ENCODE data around the gene BUD13.

The BUD13 gene

GRCh38 chr11:116792144-116792868 lies 19.5 kb upstream of the BUD13 start:
- DNase-seq = no peak

- DNase-seq = no peak
Observed at GRCh38 chr11:116791813-116792143, 19.0 kb upstream of the BUD13 start, which contains the start of gene APOA5. Gene APOA5 (minus strand): TSS chr11:116791879. CDS start chr11:116791860, 19 bp downstream.

GRCh38 chr11:116791002-116791812 lies 18.4 kb upstream of the BUD13 start:
- peak; percentile 69 for DNase-seq

- no peak for DNase-seq
Observed at GRCh38 chr11:116790167-116791001, 17.6 kb upstream of the BUD13 start.

GRCh38 chr11:116788975-116789374 lies 16.2 kb upstream of the BUD13 start:
- DNase-seq = no peak

GRCh38 chr11:116788534-116788933 lies 15.7 kb upstream of the BUD13 start:
- DNase-seq = no peak

GRCh38 chr11:116787786-116788486 lies 15.1 kb upstream of the BUD13 start, which contains the start of gene ZPR1:
Gene ZPR1 (minus strand): TSS chr11:116788023. CDS start chr11:116787990, 33 bp downstream.
- DNase-seq = peak; percentile 66

GRCh38 chr11:116787436-116787785 lies 14.6 kb upstream of the BUD13 start:
- no peak for DNase-seq

GRCh38 chr11:116786966-116787365 lies 14.2 kb upstream of the BUD13 start:
- no peak for DNase-seq

GRCh38 chr11:116786326-116786725 lies 13.5 kb upstream of the BUD13 start:
- DNase-seq = no peak

- DNase-seq = no peak
Observed at GRCh38 chr11:116782728-116783127, 9.9 kb upstream of the BUD13 start.

- no peak for DNase-seq
Observed at GRCh38 chr11:116778556-116778955, 5.8 kb upstream of the BUD13 start.

GRCh38 chr11:116777056-116777455 lies 4.3 kb upstream of the BUD13 start:
- no peak for DNase-seq

- DNase-seq = no peak
Observed at GRCh38 chr11:116776522-116776984, 3.8 kb upstream of the BUD13 start.

GRCh38 chr11:116775975-116776374 lies 3.2 kb upstream of the BUD13 start:
- DNase-seq = no peak

- DNase-seq = no peak
Observed at GRCh38 chr11:116774661-116775060, 1.9 kb upstream of the BUD13 start.

- DNase-seq = peak; percentile 79
Observed at GRCh38 chr11:116773203-116774097, 663 bp upstream of the BUD13 start.

- no peak for DNase-seq
Observed at GRCh38 chr11:116771935-116772334, 852 bp downstream of the BUD13 start.

- DNase-seq = no peak
Observed at GRCh38 chr11:116762132-116762531, 10.7 kb downstream of the BUD13 start.

- DNase-seq = peak; percentile 71
Observed at GRCh38 chr11:116756044-116756443, 16.7 kb downstream of the BUD13 start.

- no peak for DNase-seq
Observed at GRCh38 chr11:116750070-116750718, 22.6 kb downstream of the BUD13 start.
